Upper lobe of left lung (tissue), 6 donors: ENCODE measurements around the gene UBE2K. TPM values are rescaled to one million over a fixed set of nuclear protein-coding genes. Genes with fewer than 3 reads are reported as not detected.
A peak's percentile ranks its signal among the peaks of the same experiment; 100 is the strongest.
"Not testable (repeated sequence)": the region's sequence is repeated elsewhere in the genome, so short reads cannot be mapped to it uniquely, and the experiment has no call there.

Experiments
- ATAC-seq, 2 donors: fragments of 200-7000 bp; cut with Tn5 transposase; one replicate each; pipeline ENCODE4 v1.9.1; 2022; ENCODE audit warnings: mild to moderate bottlenecking in 2 of 2, moderate library complexity in 2 of 2; ENCODE audit not compliant: low FRiP score in 2 of 2
- DNase-seq, 2 donors: peaks; one replicate each; pipeline ENCODE4 v3.0.0-alpha.2; 2019 to 2020
- H3K27ac ChIP-seq, 4 donors: fragments of 200-600 bp; sonication (generic); one replicate each; pipeline ENCODE4 v1.5.1; 2016 to 2019
- H3K27me3 ChIP-seq, 4 donors: fragments of 200-600 bp; sonication (generic); one replicate each; pipeline ENCODE4 v1.5.1; 2017 to 2019
- H3K36me3 ChIP-seq, 4 donors: fragments of 200-600 bp; sonication (generic); one replicate each; pipeline ENCODE4 v1.5.1; 2016 to 2019
- H3K4me1 ChIP-seq, 4 donors: fragments of 200-600 bp; sonication (generic); one replicate each; pipeline ENCODE4 v1.5.1; 2018 to 2019
- H3K4me3 ChIP-seq, 4 donors: fragments of 200-600 bp; sonication (generic); one replicate each; pipeline ENCODE4 v1.5.1; 2017 to 2019; ENCODE audit warnings: mild to moderate bottlenecking in 2 of 4, moderate library complexity in 1 of 4
- H3K9me3 ChIP-seq, 4 donors: fragments of 200-600 bp; sonication (generic); one replicate each; pipeline ENCODE4 v1.5.1; 2018 to 2019
- CTCF ChIP-seq, 6 experiments: fragments of 450-650 bp in 4 of 6; fragments of 200-600 bp in 2 of 6; sonication (generic) in 2 of 6; IDR thresholded peaks; one replicate each; pipeline ENCODE4 v1.5.1; 2016 to 2019; ENCODE audit warnings: antibody characterized with exemption in 6 of 6
- EP300 ChIP-seq, 4 donors: sonication (generic); formaldehyde crosslinking; IDR thresholded peaks; one replicate each; pipeline ENCODE4 v1.5.1; 2017; ENCODE audit warnings: antibody characterized with exemption in 4 of 4, control low read depth in 2 of 4
- POLR2A ChIP-seq, 4 donors: fragments of 450-650 bp; IDR thresholded peaks; one replicate each; pipeline ENCODE4 v1.5.1; 2016 to 2017; ENCODE audit warnings: antibody characterized with exemption in 4 of 4, mild to moderate bottlenecking in 2 of 4
- POLR2AphosphoS5 ChIP-seq, 2 donors: sonication (generic); formaldehyde crosslinking; IDR thresholded peaks; one replicate each; pipeline ENCODE4 v1.5.1; 2017; ENCODE audit warnings: antibody characterized with exemption in 2 of 2
- WGBS, 2 donors: methylation state at CpG; one replicate each; pipeline ENCODE4 v1.1.5; 2017 to 2018; 5-methylcytosine and 5-hydroxymethylcytosine counted together
- total RNA-seq, 6 donors: library from RNA; depleted of rRNA in 4 of 6; stranded (reverse); fragments of >200 nt in 4 of 6; gene quantifications; one replicate each; pipeline versions ENCODE4 v1.1.0 to v1.2.1, GENCODE V29; 2016 to 2021
- donor health status: DM: no; HTN: no; CAD: no; lungs with moderate emphysema.
- donor health status: DM: no; HTN: yes; CAD: no; lungs with severe emphysema.

Gene UBE2K
- total RNA-seq, 6 donors from 2014 or later, result 22.3 to 57.4 (median 34.4) TPM

DNA sequence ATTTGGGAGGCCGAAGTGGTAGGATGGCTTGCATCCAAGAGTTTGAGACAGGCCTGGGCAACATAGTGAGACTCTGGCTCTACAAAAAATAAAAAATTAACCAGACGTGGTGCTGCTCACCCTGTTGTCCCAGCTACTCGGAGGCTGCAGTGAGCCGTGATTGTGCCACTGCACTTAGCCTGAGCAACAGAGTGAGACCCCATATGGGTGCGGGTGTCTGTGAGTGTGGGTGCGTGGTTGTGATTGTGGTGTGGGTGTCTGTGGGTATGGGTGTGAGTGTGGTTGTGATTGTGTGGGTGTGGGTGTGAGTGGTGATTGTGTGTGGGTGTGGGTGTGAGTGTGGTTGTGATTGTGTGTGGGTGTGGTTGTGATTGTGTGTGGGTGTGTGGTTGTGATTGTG, 114.6 kb downstream of the UBE2K start:
- no peaks in the 10 kb centered on the region for H3K4me1 ChIP-seq
- TF ChIP-seq CTCF (IDR thresholded peaks at IDR 0.05) (no peak), POLR2AphosphoS5 (IDR thresholded peaks at IDR 0.05) (no peak), POLR2A (IDR thresholded peaks at IDR 0.05) (no peak), EP300 (IDR thresholded peaks at IDR 0.05) (no peak)
- H3K27ac ChIP-seq, result no peak overlapping the region
- ATAC-seq (no peak), DNase-seq (no peak)
- H3K27me3 ChIP-seq, result no peaks in the 10 kb centered on the region
- H3K9me3 ChIP-seq, result no peaks in the 10 kb centered on the region
- H3K4me3 ChIP-seq, result no peak overlapping the region
- H3K36me3 ChIP-seq, result no peaks in the 10 kb centered on the region
- 76 to 78% methylated on average over 6 of the region's 6 CpGs for whole genome bisulfite sequencing, 2 donors

GRCh38 chr4:39813033-39813432, 115.1 kb downstream of the UBE2K start:
- not testable (repeated sequence) for H3K4me3 ChIP-seq, H3K9me3 ChIP-seq, ATAC-seq, H3K4me1 ChIP-seq, H3K27ac ChIP-seq, H3K27me3 ChIP-seq, DNase-seq, H3K36me3 ChIP-seq
- 0% methylated on average over 1 of the region's 1 CpG; no CpG with 5 or more reads in 1 of the 2 donors for WGBS, 2 donors

- not testable (repeated sequence) for ATAC-seq, DNase-seq, H3K27me3 ChIP-seq, H3K36me3 ChIP-seq, H3K9me3 ChIP-seq, H3K4me1 ChIP-seq, H3K4me3 ChIP-seq, H3K27ac ChIP-seq
- WGBS, 2 donors, result 21 to 79% methylated on average over 2 of the region's 2 CpGs
Measured at GRCh38 chr4:39813761-39814160, 115.8 kb downstream of the UBE2K start.

DNA sequence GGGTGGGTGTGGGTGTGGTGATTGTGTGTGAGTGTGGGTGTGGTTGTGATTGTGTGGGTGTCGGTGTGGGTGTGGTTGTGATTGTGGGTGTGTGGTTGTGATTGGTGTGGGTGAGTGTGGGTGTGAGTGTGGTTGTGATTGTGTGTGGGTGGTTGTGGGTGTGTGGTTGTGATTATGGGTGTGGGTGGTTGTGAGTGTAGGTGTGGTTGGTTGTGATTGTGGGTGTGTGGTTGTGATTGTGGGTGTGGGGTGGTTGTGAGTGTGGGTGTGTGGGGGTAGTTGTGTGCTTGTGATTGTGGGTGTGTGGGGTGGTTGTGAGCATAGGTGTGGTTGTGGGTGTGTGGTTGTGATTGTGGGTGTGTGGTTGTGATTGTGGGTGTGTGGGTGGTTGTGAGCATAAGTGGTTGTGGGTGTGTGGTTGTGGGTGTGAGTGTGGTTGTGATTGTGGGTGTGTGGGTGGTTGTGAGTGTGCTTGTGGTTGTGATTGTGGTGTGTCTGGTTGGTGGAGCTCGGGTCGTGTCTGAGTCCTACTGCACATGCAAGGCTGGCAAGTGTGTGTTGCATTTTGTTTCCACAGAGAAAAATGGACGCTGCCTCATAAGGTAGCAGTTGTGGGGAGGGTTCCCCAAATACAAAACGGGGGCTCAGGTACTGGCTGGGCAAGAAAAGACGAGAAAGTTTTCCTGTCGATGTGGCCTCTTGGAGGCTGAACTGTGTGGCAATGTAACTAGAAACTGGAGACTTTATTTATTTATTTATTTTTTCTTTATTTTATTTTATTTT, 116.7 kb downstream of the UBE2K start:
- no peak for DNase-seq
- no peak for TF ChIP-seq EP300 (IDR thresholded peaks at IDR 0.05)
- TF ChIP-seq CTCF (IDR thresholded peaks at IDR 0.05), result no peak
- TF ChIP-seq POLR2A (IDR thresholded peaks at IDR 0.05), result no peak
- TF ChIP-seq POLR2AphosphoS5 (IDR thresholded peaks at IDR 0.05), result no peak
- no peaks in the 10 kb centered on the region for H3K36me3 ChIP-seq
- H3K27ac ChIP-seq, result no peak overlapping the region
- H3K27me3 ChIP-seq, result no peaks in the 10 kb centered on the region
- H3K9me3 ChIP-seq, result no peaks in the 10 kb centered on the region
- H3K4me1 ChIP-seq, result no peaks in the 10 kb centered on the region
- ATAC-seq, result peak in 1 of 2 donors; percentile 55
- WGBS, 2 donors, result 87% methylated on average over 7 of the region's 7 CpGs
- no peak overlapping the region for H3K4me3 ChIP-seq

DNA sequence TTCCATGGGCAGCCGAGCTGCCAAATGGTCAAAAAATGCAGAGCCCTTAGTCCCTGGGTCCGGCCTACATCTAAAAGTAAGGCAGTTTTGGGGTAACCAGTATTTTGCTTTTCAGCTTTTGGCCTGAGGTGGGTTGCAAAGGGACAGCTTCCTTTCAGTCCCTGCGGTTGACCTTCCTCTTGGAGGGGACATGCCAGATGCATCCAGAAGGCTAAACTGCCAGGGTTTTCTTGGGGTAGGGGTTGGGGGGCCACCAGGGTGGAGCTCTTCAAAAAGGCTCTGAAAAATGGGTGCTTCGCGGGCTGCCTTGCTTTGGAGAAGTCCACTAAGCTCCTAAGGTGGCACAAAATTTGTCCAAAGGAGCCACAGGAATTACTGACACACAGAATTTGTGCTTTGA, 120.7 kb downstream of the UBE2K start:
- WGBS, 2 donors, result 83 to 97% methylated on average over 3 to 5 of the region's 5 CpGs

More for the DNA sequence above, 120.7 kb downstream of the UBE2K start:
- Histone ChIP-seq H3K9me3 (no peaks in the 10 kb centered on the region), H3K27ac (no peak overlapping the region), H3K36me3 (peaks cover 0 to 11% (median 0%) of the 10 kb centered on the region in 4 donors), H3K27me3 (no peaks in the 10 kb centered on the region), H3K4me1 (no peaks in the 10 kb centered on the region), H3K4me3 (no peak overlapping the region)
- no peak for DNase-seq
- TF ChIP-seq POLR2AphosphoS5 (IDR thresholded peaks at IDR 0.05) (no peak), POLR2A (IDR thresholded peaks at IDR 0.05) (no peak), EP300 (IDR thresholded peaks at IDR 0.05) (no peak), CTCF (IDR thresholded peaks at IDR 0.05) (no peak)
- ATAC-seq, result no peak
